SK-N-MC (cell line): ENCODE measurements around the gene FBXO40.

Source experiments
- EZH2 ChIP-seq: fragments of 200-600 bp; sonication (generic); IDR thresholded peaks from one replicate; pipeline ENCODE4 v1.6.1; 2017; ENCODE audit warnings: antibody characterized with exemption
- FOXP2 ChIP-seq: optimal IDR thresholded peaks from 2 replicates; pipeline ENCODE3; 2011; ENCODE audit warnings: mild to moderate bottlenecking, moderate library complexity; ENCODE audit not compliant: insufficient read depth; ENCODE audit errors: extremely low read length, control extremely low read depth
- POLR2AphosphoS5 ChIP-seq: IDR thresholded peaks from 2 replicates; pipeline ENCODE4 v1.6.1; 2012; ENCODE audit warnings: mild to moderate bottlenecking, low read depth, low read length, borderline replicate concordance

DNA sequence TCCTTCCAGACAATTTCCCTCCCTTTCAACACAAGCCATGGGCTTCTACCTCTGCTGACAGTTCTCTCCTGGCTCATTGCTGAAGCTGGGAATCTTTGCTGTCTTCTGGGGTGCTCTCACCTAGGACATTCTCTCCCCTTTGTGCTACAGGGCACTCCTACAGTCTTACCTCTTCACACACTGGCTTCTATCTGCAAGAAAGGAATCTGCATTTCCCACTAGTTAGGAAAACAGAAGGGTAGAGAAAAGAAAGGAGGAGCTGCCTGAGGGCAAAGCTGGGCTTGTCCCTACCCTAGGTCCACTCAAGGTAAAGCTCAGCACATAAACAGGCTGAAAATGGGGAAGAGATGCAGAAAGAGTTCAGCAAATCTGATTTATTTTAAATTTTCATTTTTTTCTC lies 31.0 kb upstream of the FBXO40 start:
- TF ChIP-seq FOXP2 (no peak), EZH2 (no peak), POLR2AphosphoS5 (no peak)
